ENCODE results near the gene GSS.

GSS gene

GRCh38 chr20:34931771-34932170 is 23.8 kb downstream of the GSS start:
- Histone ChIP-seq H3K4me3 (no peak overlapping the region), H3K27ac (no peak overlapping the region)
- no peak for DNase-seq (ENCODE audit: low spot score)
- TF ChIP-seq CTCF (IDR thresholded peaks at IDR 0.05): no peak

- DNase-seq (ENCODE audit: low spot score): no peak
- H3K27ac ChIP-seq: no peak overlapping the region
- TF ChIP-seq CTCF (IDR thresholded peaks at IDR 0.05): no peak
- H3K4me3 ChIP-seq: no peak overlapping the region
These were observed 27.2 kb downstream of the GSS start for GRCh38 chr20:34928411-34928810.

GRCh38 chr20:34927736-34928135 is 27.9 kb downstream of the GSS start:
- Histone ChIP-seq H3K27ac (peak overlapping the region; percentile 9 to 13), H3K4me3 (no peak overlapping the region)
- TF ChIP-seq CTCF (IDR thresholded peaks at IDR 0.05): no peak
- no peak for DNase-seq (ENCODE audit: low spot score)

GRCh38 chr20:34926581-34926980 is 29.0 kb downstream of the GSS start:
- Histone ChIP-seq H3K4me3 (no peak overlapping the region), H3K27ac (peak overlapping the region in 1 of 2 donors; percentile 55)
- no peak for TF ChIP-seq CTCF (IDR thresholded peaks at IDR 0.05)
- no peak for DNase-seq (ENCODE audit: low spot score)

- no peak for TF ChIP-seq CTCF (IDR thresholded peaks at IDR 0.05)
- Histone ChIP-seq H3K4me3 (no peak overlapping the region), H3K27ac (no peak overlapping the region)
- DNase-seq (ENCODE audit: low spot score): no peak
These were observed 29.6 kb downstream of the GSS start for GRCh38 chr20:34925981-34926380.

- TF ChIP-seq CTCF (IDR thresholded peaks at IDR 0.05): no peak
- Histone ChIP-seq H3K4me3 (no peak overlapping the region), H3K27ac (no peak overlapping the region)
- DNase-seq (ENCODE audit: low spot score): no peak
These were observed 30.3 kb downstream of the GSS start for GRCh38 chr20:34925341-34925740.

- Histone ChIP-seq H3K4me3 (no peak overlapping the region), H3K27ac (peak overlapping the region; percentile 4 to 89)
- TF ChIP-seq CTCF (IDR thresholded peaks at IDR 0.05): no peak
- DNase-seq (ENCODE audit: low spot score): no peak
These were observed 32.2 kb downstream of the GSS start for GRCh38 chr20:34923414-34923813.
